Measurements from ENCODE around the gene PRKRIP1.
A peak's percentile ranks its signal among the peaks of the same experiment; 100 is the strongest.
"Not testable (repeated sequence)": the region's sequence is repeated elsewhere in the genome, so short reads cannot be mapped to it uniquely, and the experiment has no call there.

PRKRIP1 gene, protein sequence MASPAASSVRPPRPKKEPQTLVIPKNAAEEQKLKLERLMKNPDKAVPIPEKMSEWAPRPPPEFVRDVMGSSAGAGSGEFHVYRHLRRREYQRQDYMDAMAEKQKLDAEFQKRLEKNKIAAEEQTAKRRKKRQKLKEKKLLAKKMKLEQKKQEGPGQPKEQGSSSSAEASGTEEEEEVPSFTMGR

DNA sequence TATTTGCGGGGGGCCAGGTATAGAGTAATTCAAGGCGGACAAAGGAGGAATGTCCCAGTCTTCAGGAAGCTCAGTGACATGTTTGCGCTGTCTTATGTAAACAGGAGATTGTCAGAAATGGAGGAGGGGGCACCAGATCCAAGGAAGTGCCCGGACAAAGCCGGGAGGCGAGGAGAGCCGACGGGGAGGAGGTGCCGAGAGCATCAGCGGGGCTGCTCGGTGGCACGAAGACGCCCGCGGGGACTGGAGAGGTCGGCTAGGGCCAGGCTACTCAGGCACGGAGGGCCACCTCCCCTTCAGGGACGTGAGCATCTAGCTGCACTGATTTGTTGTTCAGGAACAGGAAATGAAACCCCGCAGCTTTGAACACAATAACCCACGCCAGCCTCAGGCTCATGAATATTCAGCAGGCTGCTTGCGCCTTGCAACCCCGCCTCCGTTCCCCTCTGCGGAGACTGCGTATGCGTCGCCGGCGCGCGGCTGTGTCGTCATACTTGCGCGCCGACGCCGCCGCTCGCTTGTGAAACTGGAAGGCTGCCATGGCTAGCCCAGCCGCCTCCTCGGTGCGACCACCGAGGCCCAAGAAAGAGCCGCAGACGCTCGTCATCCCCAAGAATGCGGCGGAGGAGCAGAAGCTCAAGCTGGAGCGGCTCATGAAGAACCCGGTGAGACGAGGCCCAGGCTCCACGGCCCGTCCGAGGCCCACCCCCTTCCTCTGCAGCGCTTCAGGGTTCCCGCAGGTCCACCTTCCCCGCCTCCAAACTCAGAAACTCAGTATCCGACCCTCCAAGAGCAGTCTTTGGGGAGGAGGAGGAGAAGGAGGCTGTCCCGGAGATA, at the start of gene PRKRIP1:
PRKRIP1 (plus strand) TSS at position 491 of the 837 bp plus-strand sequence; CDS start at position 540, 49 bp downstream.
- H3K9me3 Mint-ChIP-seq, result no peaks in the 10 kb centered on the region
- peaks cover 15% of the 10 kb centered on the region for H3K4me1 Mint-ChIP-seq (ENCODE audit: low read depth)
- no peaks in the 10 kb centered on the region for H3K27me3 Mint-ChIP-seq (ENCODE audit: low read depth)
- H3K27ac Mint-ChIP-seq, result peak within 1 kb of the TSS; percentile 88
- peak within 1 kb of the TSS; percentile 88 for H3K4me3 Mint-ChIP-seq
- H3K36me3 Mint-ChIP-seq (ENCODE audit: low read depth), result peaks cover 18% of the 10 kb centered on the region

DNA sequence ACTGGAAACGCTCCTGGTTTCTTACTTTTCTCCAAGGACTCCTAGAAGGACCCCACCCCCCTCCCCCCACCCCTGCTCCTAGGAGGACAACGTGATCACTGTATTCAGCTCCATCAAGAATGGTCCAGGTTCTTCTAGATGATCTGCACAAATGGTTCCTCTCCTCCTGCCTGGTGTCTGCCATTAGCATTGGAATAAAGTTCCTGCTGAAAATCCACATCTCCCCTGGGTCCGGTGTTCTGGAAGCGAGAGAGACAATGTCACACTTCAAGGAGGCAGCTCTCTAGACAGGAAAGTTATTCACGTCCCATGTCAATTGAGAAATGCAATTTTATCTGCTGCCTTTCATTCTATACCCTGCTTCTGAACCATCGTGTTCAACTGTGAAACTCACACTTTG, 49.2 kb upstream of the PRKRIP1 start:
- H3K36me3 Mint-ChIP-seq (ENCODE audit: low read depth), result not testable (repeated sequence)

DNA sequence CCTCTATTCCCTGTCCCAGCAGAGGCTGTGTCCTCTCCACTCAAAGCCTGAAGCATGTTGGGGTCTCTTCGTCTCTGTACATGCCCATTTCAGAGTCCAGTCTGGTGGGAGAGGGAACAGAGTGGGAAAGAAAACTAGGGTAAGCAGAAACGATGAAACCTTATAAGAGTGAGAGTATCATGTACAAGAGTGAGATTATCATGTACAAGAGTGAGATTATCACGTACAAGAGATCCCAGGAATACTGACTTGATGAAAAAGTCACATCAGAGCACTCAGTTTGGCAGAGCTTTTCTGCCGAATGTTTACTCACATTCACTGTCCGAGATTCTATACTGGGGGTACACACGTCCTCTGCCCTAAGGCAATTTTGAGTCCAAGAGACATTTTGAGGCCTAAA, 39.8 kb upstream of the PRKRIP1 start, which contains the start of gene SPDYE6:
SPDYE6 (minus strand) TSS at position 101 of the 400 bp plus-strand sequence. CDS start 421 bp downstream, outside the sequence.
- H3K4me1 Mint-ChIP-seq (ENCODE audit: low read depth); H3K9me3 Mint-ChIP-seq; H3K27ac Mint-ChIP-seq; H3K4me3 Mint-ChIP-seq; H3K36me3 Mint-ChIP-seq (ENCODE audit: low read depth); H3K27me3 Mint-ChIP-seq (ENCODE audit: low read depth): not testable (repeated sequence)

More for the DNA sequence above, 49.2 kb upstream of the PRKRIP1 start:
- H3K9me3 Mint-ChIP-seq; H3K27me3 Mint-ChIP-seq (ENCODE audit: low read depth); H3K4me3 Mint-ChIP-seq; H3K4me1 Mint-ChIP-seq (ENCODE audit: low read depth); H3K27ac Mint-ChIP-seq: not testable (repeated sequence)

DNA sequence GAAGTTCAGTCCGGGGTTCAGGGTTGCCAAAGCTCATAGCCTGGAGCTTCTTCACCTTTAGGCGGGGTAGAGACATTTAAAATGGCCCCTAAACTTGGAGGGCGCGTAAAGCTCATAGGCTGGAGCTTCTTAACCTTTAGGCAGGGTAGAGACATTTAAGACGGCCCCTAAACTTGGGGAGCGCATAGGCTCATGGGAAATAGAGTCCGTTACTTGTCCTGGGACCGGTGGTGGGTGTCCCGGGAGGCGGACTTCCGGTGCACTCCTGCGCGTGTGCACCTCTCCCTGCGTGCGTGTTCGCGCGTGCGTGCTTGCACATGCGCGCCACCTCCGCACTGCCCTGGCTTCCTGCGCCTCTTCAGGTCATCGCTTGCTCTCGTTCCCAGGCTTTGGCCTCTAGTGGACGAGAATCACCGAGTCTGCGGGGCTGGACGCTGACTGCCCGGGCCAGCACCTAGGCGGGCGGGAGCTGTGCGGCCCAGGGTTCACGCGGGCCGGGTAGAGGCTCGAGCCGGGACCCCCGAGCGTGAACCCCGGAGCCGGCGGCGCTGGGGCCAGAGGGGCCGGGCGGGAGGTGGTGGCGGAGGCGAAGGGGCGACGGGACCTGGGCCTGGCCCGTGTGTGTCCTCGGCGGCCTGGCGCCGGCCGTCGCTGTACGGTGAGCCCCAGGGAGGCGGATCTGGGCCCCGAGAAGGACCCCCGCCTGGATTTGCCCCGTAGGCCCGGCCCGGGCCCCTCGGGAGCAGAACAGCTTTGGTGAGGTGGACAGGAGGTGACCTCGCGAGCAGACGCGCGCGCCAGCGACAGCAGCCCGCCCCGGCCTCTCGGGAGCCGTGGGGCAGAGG, 32.4 kb upstream of the PRKRIP1 start:
- H3K4me1 Mint-ChIP-seq (ENCODE audit: low read depth), result peaks cover 10% of the 10 kb centered on the region
- not testable (repeated sequence) for H3K9me3 Mint-ChIP-seq; H3K27me3 Mint-ChIP-seq (ENCODE audit: low read depth)
- peaks cover 13% of the 10 kb centered on the region for H3K36me3 Mint-ChIP-seq (ENCODE audit: low read depth)
- peak overlapping the region; percentile 83 for H3K27ac Mint-ChIP-seq
- H3K4me3 Mint-ChIP-seq, result peak overlapping the region; percentile 94

DNA sequence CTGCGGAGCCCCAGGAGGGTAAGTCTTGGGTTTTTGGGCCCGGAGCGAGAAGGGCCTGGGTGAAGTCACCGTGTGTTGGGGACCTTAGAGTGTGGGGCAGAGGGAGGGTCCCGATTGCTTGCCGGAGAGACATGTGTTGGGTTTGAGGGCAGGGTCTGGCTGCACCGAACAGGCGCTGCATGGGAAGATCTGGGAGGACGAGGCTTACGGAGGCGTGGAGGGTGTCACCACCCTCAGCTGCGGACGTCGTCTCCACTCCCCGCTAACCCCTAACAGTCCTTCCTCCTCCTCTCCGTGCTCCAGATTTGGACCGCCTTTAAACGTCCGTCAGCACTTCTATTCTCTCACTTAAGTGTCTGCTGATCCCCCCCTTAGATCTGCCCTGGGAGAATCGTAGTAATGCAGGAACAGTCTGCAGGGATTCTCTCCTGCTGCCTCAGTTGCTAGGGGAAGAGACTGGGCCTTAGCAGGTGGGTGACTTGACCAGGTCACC, 31.7 kb upstream of the PRKRIP1 start:
- peak overlapping the region; percentile 94 for H3K4me3 Mint-ChIP-seq
- peaks cover 13% of the 10 kb centered on the region for H3K36me3 Mint-ChIP-seq (ENCODE audit: low read depth)
- peaks cover 10% of the 10 kb centered on the region for H3K4me1 Mint-ChIP-seq (ENCODE audit: low read depth)
- H3K27ac Mint-ChIP-seq, result peak overlapping the region; percentile 83
- not testable (repeated sequence) for H3K27me3 Mint-ChIP-seq (ENCODE audit: low read depth); H3K9me3 Mint-ChIP-seq

DNA sequence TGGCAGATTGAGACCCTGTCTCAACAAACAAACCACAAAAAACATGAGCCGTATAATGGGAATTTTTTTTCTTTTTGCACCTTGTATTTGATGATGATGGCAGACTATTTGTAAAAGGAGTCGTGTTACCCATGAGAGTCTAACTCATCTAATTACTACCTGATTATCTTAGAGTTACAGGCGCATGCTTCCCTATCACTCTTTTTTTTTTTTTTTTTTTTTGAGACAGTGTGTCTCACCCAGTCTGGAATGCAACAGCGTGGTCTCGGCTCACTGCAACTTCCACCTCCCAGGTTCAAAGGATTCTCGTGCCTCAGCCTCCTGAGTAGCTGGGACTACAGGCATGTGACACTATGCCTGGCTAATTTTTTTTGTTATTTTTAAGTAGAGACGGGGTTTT, 30.8 kb upstream of the PRKRIP1 start:
- H3K4me3 Mint-ChIP-seq, result peak overlapping the region; percentile 46
- not testable (repeated sequence) for H3K9me3 Mint-ChIP-seq; H3K27ac Mint-ChIP-seq; H3K27me3 Mint-ChIP-seq (ENCODE audit: low read depth)
- peaks cover 13% of the 10 kb centered on the region for H3K4me1 Mint-ChIP-seq (ENCODE audit: low read depth)
- H3K36me3 Mint-ChIP-seq (ENCODE audit: low read depth), result peaks cover 19% of the 10 kb centered on the region

DNA sequence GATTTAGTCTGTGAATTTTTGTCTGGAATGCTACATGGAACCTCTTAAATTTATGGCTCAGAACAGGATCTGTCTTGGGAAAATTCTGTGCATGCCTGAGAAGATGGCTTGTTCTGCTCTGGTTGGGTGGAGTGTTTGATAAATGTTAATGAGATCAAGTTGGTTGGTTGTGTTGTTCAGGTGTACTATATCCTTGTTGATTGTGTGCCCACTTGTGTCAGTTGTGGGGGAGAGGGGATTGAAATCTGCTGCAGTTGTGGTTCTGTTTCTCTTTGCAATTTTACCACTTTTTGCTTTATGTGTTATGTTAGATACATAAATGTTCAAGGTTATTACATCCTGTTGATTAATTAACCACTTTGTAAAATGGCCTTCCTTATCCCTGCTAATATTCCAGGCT, 26.1 kb upstream of the PRKRIP1 start:
- peaks cover 39% of the 10 kb centered on the region for H3K36me3 Mint-ChIP-seq (ENCODE audit: low read depth)
- not testable (repeated sequence) for H3K9me3 Mint-ChIP-seq; H3K27me3 Mint-ChIP-seq (ENCODE audit: low read depth); H3K4me3 Mint-ChIP-seq; H3K27ac Mint-ChIP-seq
- peaks cover 17% of the 10 kb centered on the region for H3K4me1 Mint-ChIP-seq (ENCODE audit: low read depth)

DNA sequence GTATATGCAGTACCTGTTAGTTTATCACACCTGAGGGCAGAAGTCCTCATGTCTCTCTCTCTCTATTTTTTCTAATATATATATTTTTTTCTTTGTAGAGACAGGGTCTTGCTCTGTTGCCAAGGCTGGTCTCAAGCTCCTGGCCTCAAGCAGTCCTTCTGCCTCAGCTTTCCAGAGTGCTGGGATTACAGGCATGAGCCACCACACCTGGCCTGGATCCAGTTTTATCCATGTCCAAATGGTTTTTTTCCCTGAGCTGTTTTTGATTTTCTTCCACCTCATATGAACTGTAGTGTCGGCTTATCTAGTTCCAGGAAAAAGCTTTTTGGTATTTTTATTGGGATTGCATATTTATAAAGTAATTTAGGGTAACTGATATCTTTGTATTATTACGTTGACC, 23.4 kb upstream of the PRKRIP1 start:
- H3K4me1 Mint-ChIP-seq (ENCODE audit: low read depth), result peaks cover 19% of the 10 kb centered on the region
- not testable (repeated sequence) for H3K27ac Mint-ChIP-seq; H3K27me3 Mint-ChIP-seq (ENCODE audit: low read depth); H3K9me3 Mint-ChIP-seq; H3K4me3 Mint-ChIP-seq
- H3K36me3 Mint-ChIP-seq (ENCODE audit: low read depth), result peaks cover 45% of the 10 kb centered on the region

DNA sequence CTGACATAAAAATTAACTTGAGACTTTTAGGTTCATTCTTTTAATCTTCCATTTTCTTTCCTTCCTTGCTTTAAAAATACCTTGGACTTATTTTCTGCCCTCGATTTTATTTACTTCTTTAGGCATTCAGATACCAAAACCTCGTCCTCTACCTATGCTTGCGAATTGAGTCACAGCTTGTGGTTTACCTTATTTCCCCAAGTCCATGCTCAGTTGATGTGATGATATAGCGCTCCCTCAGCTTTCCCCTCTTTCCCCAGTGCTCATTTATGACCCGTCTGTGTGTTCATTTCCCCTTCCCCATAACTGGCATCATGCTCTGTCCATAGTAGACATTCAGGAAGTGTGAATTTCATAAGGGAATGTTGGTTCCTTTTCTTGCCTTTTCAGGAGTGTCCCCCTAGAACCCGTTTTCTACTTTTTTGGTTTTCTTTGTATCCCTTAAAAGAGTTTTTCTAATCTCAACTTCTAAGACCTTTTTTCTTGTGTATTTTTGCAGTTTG, 19.1 kb upstream of the PRKRIP1 start:
- H3K36me3 Mint-ChIP-seq (ENCODE audit: low read depth), result peaks cover 39% of the 10 kb centered on the region
- H3K9me3 Mint-ChIP-seq, result no peaks in the 10 kb centered on the region
- H3K4me1 Mint-ChIP-seq (ENCODE audit: low read depth), result peaks cover 10% of the 10 kb centered on the region
- no peaks in the 10 kb centered on the region for H3K27me3 Mint-ChIP-seq (ENCODE audit: low read depth)
- no peak overlapping the region for H3K27ac Mint-ChIP-seq
- no peak overlapping the region for H3K4me3 Mint-ChIP-seq

DNA sequence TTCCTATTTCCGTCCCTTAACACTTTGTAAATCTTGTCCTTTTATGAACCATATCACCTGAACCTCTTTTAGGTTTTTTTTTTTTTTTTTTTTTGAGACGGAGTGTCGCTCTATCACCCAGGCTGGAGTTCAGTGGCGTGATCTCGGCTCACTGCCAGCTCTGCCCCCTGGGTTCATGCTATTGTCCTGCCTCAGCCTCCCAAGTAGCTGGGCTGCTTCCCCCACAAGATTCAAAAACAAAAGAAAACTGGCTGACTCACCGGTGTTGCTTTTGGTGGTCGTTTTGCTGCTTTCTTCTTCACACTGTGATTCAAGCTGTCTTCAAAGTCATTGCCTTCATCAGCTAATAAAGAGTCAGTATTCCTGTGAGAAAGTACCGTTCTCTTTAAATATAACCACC, 15.3 kb upstream of the PRKRIP1 start:
- H3K27me3 Mint-ChIP-seq (ENCODE audit: low read depth); H3K4me3 Mint-ChIP-seq; H3K4me1 Mint-ChIP-seq (ENCODE audit: low read depth); H3K27ac Mint-ChIP-seq; H3K9me3 Mint-ChIP-seq: not testable (repeated sequence)
- peaks cover 28% of the 10 kb centered on the region for H3K36me3 Mint-ChIP-seq (ENCODE audit: low read depth)

DNA sequence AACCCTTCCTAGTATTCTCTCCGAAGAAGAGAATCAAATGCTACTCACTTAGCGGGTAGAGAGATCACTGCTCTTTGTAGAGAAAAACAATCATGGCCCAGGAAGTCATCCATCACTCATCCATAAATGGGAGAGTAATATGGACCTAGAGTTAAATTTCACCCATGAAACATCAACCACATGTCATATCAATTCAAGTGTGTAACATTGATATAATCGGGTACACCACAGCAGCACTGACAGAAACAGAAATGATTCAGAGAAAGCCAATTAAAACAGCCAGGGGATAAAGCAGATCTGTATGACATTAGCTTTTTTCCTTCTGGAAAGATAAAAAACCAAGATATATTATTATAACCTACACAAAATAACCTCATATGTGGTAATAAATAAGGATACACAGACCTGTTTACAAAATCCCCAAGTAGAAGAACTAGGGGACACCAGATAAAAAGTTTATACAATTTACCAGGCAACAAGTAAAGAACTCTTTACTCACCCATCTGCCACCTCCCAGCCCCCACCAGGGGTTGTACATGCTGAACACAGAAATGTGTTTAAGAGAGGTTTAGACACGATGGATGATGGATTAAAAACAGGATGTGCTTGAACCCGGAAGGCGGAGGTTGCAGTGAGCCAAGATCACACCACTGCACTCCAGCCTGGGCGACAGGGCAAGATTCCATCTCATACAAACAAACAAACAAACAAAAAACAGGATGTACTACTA, 14.3 kb upstream of the PRKRIP1 start:
- not testable (repeated sequence) for H3K9me3 Mint-ChIP-seq; H3K27me3 Mint-ChIP-seq (ENCODE audit: low read depth); H3K27ac Mint-ChIP-seq; H3K4me1 Mint-ChIP-seq (ENCODE audit: low read depth); H3K4me3 Mint-ChIP-seq
- H3K36me3 Mint-ChIP-seq (ENCODE audit: low read depth), result peaks cover 26% of the 10 kb centered on the region

DNA sequence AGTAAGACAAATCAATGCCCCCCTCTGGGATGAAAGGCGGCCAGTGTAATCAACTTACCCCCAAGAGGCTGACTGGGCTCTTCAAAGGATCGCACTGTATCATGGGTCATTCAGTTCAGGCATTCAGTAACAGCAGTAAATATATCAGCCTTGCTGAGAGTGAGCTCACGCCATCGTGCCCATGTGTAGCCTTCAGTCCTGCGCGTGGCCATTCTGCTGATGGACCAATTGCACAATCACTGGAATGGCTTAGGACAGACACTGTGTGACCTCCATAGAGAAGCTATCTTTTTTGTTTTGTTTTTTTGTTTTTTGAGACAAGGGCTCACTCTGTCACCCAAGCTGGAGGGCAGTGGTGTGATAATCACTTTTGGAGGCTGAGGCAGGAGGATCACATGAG, 9.1 kb upstream of the PRKRIP1 start:
- H3K4me1 Mint-ChIP-seq (ENCODE audit: low read depth), result no peaks in the 10 kb centered on the region
- H3K9me3 Mint-ChIP-seq, result no peaks in the 10 kb centered on the region
- H3K36me3 Mint-ChIP-seq (ENCODE audit: low read depth), result peaks cover 7% of the 10 kb centered on the region
- H3K4me3 Mint-ChIP-seq, result no peak overlapping the region
- no peaks in the 10 kb centered on the region for H3K27me3 Mint-ChIP-seq (ENCODE audit: low read depth)
- no peak overlapping the region for H3K27ac Mint-ChIP-seq

DNA sequence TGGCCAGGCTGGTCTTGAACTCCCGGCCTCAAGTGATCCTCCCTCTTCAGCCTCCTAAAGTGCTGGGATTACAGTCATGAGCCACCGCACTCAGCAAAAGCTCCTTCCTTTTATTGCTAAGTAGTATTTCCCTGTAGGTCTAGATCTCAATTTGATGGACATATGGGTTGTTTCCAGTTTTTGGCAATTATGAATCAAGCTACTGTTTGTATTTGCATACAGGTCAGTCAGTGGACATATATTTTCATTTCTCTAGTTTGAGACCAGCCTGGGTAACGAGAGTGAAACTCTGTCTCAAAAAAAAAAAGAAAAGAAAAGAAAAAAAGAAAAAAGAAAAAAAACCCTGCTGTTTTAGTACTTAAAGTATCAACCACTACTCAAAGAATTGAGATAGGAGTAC, 6.4 kb upstream of the PRKRIP1 start:
- Mint-ChIP-seq H3K9me3 (no peaks in the 10 kb centered on the region), H3K27ac (no peak overlapping the region), H3K27me3 (ENCODE audit: low read depth) (no peaks in the 10 kb centered on the region), H3K36me3 (ENCODE audit: low read depth) (peaks cover 9% of the 10 kb centered on the region), H3K4me1 (ENCODE audit: low read depth) (no peaks in the 10 kb centered on the region), H3K4me3 (no peak overlapping the region)

All from T-helper 1 cell treated with Interleukin-12 subunit alpha and Interleukin-12 subunit beta and Interleukin-4 antibody, amounts not matched to agents 30 μg/mL and 1 μg/mL, for 36 hours (primary cell).